C4-2B (cell line): Measurements from ENCODE around the gene PIGU.

ENCODE experiments used
- ZFX ChIP-seq: fragments of 450-650 bp; IDR thresholded peaks from 2 replicates; pipeline ENCODE4 v1.6.1; 2017
- TF ChIP-seq, protein P1 (sequence below): fragments of 450-650 bp; conservative IDR thresholded peaks from 2 replicates; pipeline ENCODE4 v1.5.1; 2017; ENCODE audit warnings: mild to moderate bottlenecking

DNA sequence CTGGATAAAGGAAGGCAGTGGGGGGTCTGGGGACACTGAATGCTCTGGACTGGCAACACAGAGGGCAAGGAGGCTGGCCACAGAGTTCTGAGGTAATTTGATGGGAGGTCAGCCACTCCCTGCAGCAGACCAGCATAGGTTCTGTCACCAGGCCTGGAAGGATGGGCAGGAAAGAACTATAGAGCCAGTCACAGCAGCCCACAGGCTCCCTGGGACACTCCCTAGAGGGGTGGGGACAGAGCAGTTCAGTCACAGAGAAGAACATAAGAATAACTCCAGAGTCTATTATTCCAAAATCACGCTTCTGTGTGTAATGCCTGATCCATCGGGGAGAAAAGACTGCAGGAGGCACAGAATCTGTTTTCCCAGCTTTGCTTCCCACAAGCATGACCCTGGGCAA, 141.0 kb downstream of the PIGU start:
- TF ChIP-seq, protein P1, sequence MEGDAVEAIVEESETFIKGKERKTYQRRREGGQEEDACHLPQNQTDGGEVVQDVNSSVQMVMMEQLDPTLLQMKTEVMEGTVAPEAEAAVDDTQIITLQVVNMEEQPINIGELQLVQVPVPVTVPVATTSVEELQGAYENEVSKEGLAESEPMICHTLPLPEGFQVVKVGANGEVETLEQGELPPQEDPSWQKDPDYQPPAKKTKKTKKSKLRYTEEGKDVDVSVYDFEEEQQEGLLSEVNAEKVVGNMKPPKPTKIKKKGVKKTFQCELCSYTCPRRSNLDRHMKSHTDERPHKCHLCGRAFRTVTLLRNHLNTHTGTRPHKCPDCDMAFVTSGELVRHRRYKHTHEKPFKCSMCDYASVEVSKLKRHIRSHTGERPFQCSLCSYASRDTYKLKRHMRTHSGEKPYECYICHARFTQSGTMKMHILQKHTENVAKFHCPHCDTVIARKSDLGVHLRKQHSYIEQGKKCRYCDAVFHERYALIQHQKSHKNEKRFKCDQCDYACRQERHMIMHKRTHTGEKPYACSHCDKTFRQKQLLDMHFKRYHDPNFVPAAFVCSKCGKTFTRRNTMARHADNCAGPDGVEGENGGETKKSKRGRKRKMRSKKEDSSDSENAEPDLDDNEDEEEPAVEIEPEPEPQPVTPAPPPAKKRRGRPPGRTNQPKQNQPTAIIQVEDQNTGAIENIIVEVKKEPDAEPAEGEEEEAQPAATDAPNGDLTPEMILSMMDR = no peak
- TF ChIP-seq ZFX = no peak
